GM12878 (cell line): ENCODE data around the gene IFITM1. TPM values are rescaled to one million over a fixed set of nuclear protein-coding genes. Genes with fewer than 3 reads are reported as not detected.

Experiments used
- ATAC-seq: fragments of 200-7000 bp; cut with Tn5 transposase; 3 replicates; pipeline ENCODE4 v1.9.1; 2020; ENCODE audit warnings: mild to moderate bottlenecking, moderate library complexity
- BruUV-seq: library from RNA; stranded (reverse); fragments of 400-500 nt; replicated peaks from 2 replicates; lab custom pipeline; 2021; lab: Mats Ljungman, UMichigan
- CTCF ChIA-PET: fragments of 300-600 bp; sonication (Branson Sonifier 250); formaldehyde crosslinking; extraction: SDS; loops from one replicate; lab custom pipeline; 2021; ENCODE audit warnings: inconsistent platforms; lab: Yijun Ruan, JAX
- POLR2A ChIA-PET: fragments of 350-600 bp; formaldehyde crosslinking; extraction: SDS; loops from one replicate; lab custom pipeline; 2021; ENCODE audit warnings: inconsistent platforms; lab: Charles Lee
- RAD21 ChIA-PET: fragments of 300-600 bp; sonication (Branson Sonifier 250); formaldehyde crosslinking; loops from one replicate; lab custom pipeline; 2023; ENCODE audit warnings: antibody characterized with exemption; ENCODE audit not compliant: unreplicated experiment; lab: Charles Lee
- SMC1A ChIA-PET: fragments of 300-600 bp; sonication (Branson Sonifier 250); formaldehyde crosslinking; loops from one replicate; lab custom pipeline; 2023; ENCODE audit not compliant: unreplicated experiment, uncharacterized antibody; lab: Charles Lee
- DNase-seq: peaks from one replicate; pipeline ENCODE4 v3.0.0-alpha.2; 2011; ENCODE audit warnings: low read depth, low spot score
- FAIRE-seq: peaks from 3 replicates; lab custom pipeline; 2011; peaks lifted over from hg19 to GRCh38; lab: Jason Lieb, UNC
- H2AFZ ChIP-seq: 2 replicates; pipeline ENCODE4 v1.6.0; 2011; ENCODE audit warnings: low read depth, low read length, control low read depth; ENCODE audit not compliant: control insufficient read depth
- H3K27ac ChIP-seq: 2 replicates; pipeline ENCODE4 v1.5.1; 2011; ENCODE audit warnings: control low read depth; ENCODE audit not compliant: control insufficient read depth, insufficient read depth
- H3K27me3 ChIP-seq, 2 experiments: replicated peaks in 1 of 2; 2 replicates each; pipeline versions ENCODE4 v1.6.0 to v1.6.1; 2011; ENCODE audit warnings: low read length in 1 of 2; ENCODE audit not compliant: control insufficient read depth in 2 of 2, insufficient read depth in 2 of 2
- H3K36me3 ChIP-seq, 2 experiments: 2 replicates each; pipeline ENCODE4 v1.5.1; 2011; ENCODE audit warnings: low read length in 1 of 2; ENCODE audit not compliant: control insufficient read depth in 2 of 2, insufficient read depth in 2 of 2
- H3K4me1 ChIP-seq: 2 replicates; pipeline ENCODE4 v1.6.1; 2011; ENCODE audit warnings: mild to moderate bottlenecking, low read length, moderate library complexity, mixed read lengths; ENCODE audit not compliant: control insufficient read depth, insufficient read depth
- H3K4me2 ChIP-seq: 2 replicates; pipeline ENCODE4 v1.6.0; 2011; ENCODE audit warnings: control low read depth; ENCODE audit not compliant: control insufficient read depth, insufficient read depth
- H3K4me3 ChIP-seq: fragments of 200-600 bp; sonication (generic); 2 replicates; pipeline ENCODE4 v1.5.1; 2016
- H3K79me2 ChIP-seq: 2 replicates; pipeline ENCODE4 v1.6.0; 2011; ENCODE audit warnings: low read length; ENCODE audit not compliant: control insufficient read depth, insufficient read depth
- H3K9ac ChIP-seq: 2 replicates; pipeline ENCODE4 v1.8.0; 2011; ENCODE audit warnings: low read length, control low read depth, mixed read lengths; ENCODE audit not compliant: control insufficient read depth, insufficient read depth
- H3K9me3 ChIP-seq: replicated peaks from 3 replicates; pipeline ENCODE4 v1.5.1; 2011; ENCODE audit warnings: mild to moderate bottlenecking, low read length; ENCODE audit not compliant: control insufficient read depth, insufficient read depth
- H4K20me1 ChIP-seq: 2 replicates; pipeline ENCODE4 v1.6.0; 2011; ENCODE audit not compliant: control insufficient read depth, insufficient read depth
- BRCA1 ChIP-seq: IDR thresholded peaks from 2 replicates; pipeline ENCODE4 v1.6.1; 2011; ENCODE audit warnings: low read depth, low read length, improper control_type of control experiment
- CREB1 ChIP-seq: IDR thresholded peaks from 2 replicates; pipeline ENCODE4 v1.6.1; 2012; ENCODE audit warnings: low read depth, mild to moderate bottlenecking, inconsistent platforms
- DPF2 ChIP-seq: fragments of 450-650 bp; IDR thresholded peaks from 2 replicates; pipeline ENCODE4 v1.6.1; 2017; ENCODE audit warnings: mild to moderate bottlenecking
- EGR1 ChIP-seq, 2 experiments: IDR thresholded peaks; 1 replicate in 1 of 2; 2 replicates in 1 of 2; pipeline ENCODE4 v1.6.1; 2011 to 2012; ENCODE audit warnings: low read depth in 2 of 2, low read length in 2 of 2, borderline replicate concordance in 1 of 2, mild to moderate bottlenecking in 1 of 2, moderate library complexity in 1 of 2
- FOS ChIP-seq: IDR thresholded peaks from 3 replicates; pipeline ENCODE4 v1.6.1; 2011; ENCODE audit warnings: borderline replicate concordance; ENCODE audit not compliant: insufficient read length; ENCODE audit errors: extremely low read depth
- GATAD2B ChIP-seq: fragments of 450-650 bp; conservative IDR thresholded peaks from 2 replicates; pipeline ENCODE4 v1.6.1; 2017; ENCODE audit warnings: low read depth, mild to moderate bottlenecking, moderate library complexity
- IKZF1 ChIP-seq: fragments of 450-650 bp; conservative IDR thresholded peaks from 2 replicates; pipeline ENCODE4 v1.6.1; 2017; ENCODE audit warnings: antibody characterized with exemption, mild to moderate bottlenecking
- IKZF2 ChIP-seq, 2 experiments: fragments of 450-650 bp; IDR thresholded peaks; 2 replicates each; pipeline ENCODE4 v1.6.1; 2017; ENCODE audit warnings: mild to moderate bottlenecking in 2 of 2, moderate library complexity in 2 of 2
- KLF5 ChIP-seq: fragments of 450-650 bp; IDR thresholded peaks from 2 replicates; pipeline ENCODE4 v1.6.1; 2014; ENCODE audit warnings: mild to moderate bottlenecking; ENCODE audit not compliant: partially characterized antibody
- LARP7 ChIP-seq: fragments of 450-650 bp; IDR thresholded peaks from 2 replicates; pipeline ENCODE4 v1.6.1; 2017; ENCODE audit warnings: mild to moderate bottlenecking
- MTA3 ChIP-seq: IDR thresholded peaks from 2 replicates; pipeline ENCODE4 v1.6.1; 2012; ENCODE audit warnings: low read length, inconsistent platforms, borderline replicate concordance
- NFIC ChIP-seq: IDR thresholded peaks from 2 replicates; pipeline ENCODE4 v1.6.1; 2012; ENCODE audit warnings: low read depth, mild to moderate bottlenecking, inconsistent platforms, low read length, moderate library complexity
- POLR2AphosphoS5 ChIP-seq: IDR thresholded peaks from 2 replicates; pipeline ENCODE4 v1.6.1; 2011; ENCODE audit warnings: mild to moderate bottlenecking, low read length, inconsistent platforms
- RB1 ChIP-seq: fragments of 450-650 bp; formaldehyde crosslinking; IDR thresholded peaks from 2 replicates; pipeline ENCODE4 v1.6.1; 2017; ENCODE audit warnings: mild to moderate bottlenecking, borderline replicate concordance
- RELB ChIP-seq: fragments of 450-650 bp; IDR thresholded peaks from 2 replicates; pipeline ENCODE4 v1.6.1; 2017; ENCODE audit warnings: low read depth, mild to moderate bottlenecking, moderate library complexity
- SMAD1 ChIP-seq: fragments of 450-650 bp; IDR thresholded peaks from 2 replicates; pipeline ENCODE4 v1.6.1; 2018; ENCODE audit warnings: mild to moderate bottlenecking, low read depth; ENCODE audit not compliant: partially characterized antibody
- SMAD5 ChIP-seq: IDR thresholded peaks from 2 replicates; pipeline ENCODE4 v1.6.1; 2016; ENCODE audit warnings: antibody characterized with exemption, low read depth
- SRF ChIP-seq, 2 experiments: IDR thresholded peaks; 2 replicates each; pipeline ENCODE4 v1.6.1; 2011; ENCODE audit warnings: low read depth in 2 of 2, low read length in 2 of 2, mild to moderate bottlenecking in 1 of 2, moderate library complexity in 1 of 2
- ZNF217 ChIP-seq: fragments of 450-650 bp; IDR thresholded peaks from 2 replicates; pipeline ENCODE4 v1.6.1; 2017; ENCODE audit warnings: antibody characterized with exemption, mild to moderate bottlenecking
- ZNF274 ChIP-seq: IDR thresholded peaks from one replicate; pipeline ENCODE4 v1.8.0; 2011; ENCODE audit not compliant: insufficient read length, insufficient read depth
- ZZZ3 ChIP-seq: IDR thresholded peaks from 2 replicates; pipeline ENCODE4 v1.6.1; 2011; ENCODE audit warnings: low read depth; ENCODE audit not compliant: control insufficient read depth, insufficient read length
- WGBS: methylation state at CpG from one replicate; pipeline ENCODE4 v1.1.6; 2016; ENCODE audit warnings: low lambda C conversion rate; ENCODE audit not compliant: insufficient replicate concordance, insufficient coverage; ENCODE audit errors: missing lambda C conversion rate; 5-methylcytosine and 5-hydroxymethylcytosine counted together
- in situ Hi-C: fragments of 300-500 bp; cut with MboI; formaldehyde crosslinking; loops from 9 replicates; pipeline ENCODE4 v1.14.3; 2018; ENCODE audit warnings: mixed read lengths
- intact Hi-C: fragments of 100-400 bp; cut with micrococcal nuclease; formaldehyde crosslinking; loops from one replicate; pipeline ENCODE4 v1.14.2; 2022; ENCODE audit not compliant: unreplicated experiment
- polyA plus RNA-seq, 11 experiments: library from polyadenylated mRNA; depleted of rRNA in 4 of 11; unstranded in 6 of 11; stranded (reverse) in 5 of 11; fragments of >200 nt; fragmentation: Nextera tagmentation in 4 of 11; fragmentation: Illumina TruSeq in 1 of 11; extraction: Ambion mirVana in 4 of 11; extraction: Trizol in 1 of 11; gene quantifications; 1 replicate in 1 of 11; 2 replicates in 10 of 11; pipeline versions ENCODE4 v1.2.1 to v1.2.3, GENCODE V29; 2011 to 2016; ENCODE audit warnings: inconsistent platforms in 2 of 11, missing spikeins in 2 of 11, low read depth in 1 of 11
- total RNA-seq, 4 experiments: library from RNA; depleted of rRNA in 3 of 4; stranded (reverse); fragments of >200 nt in 3 of 4; fragmentation: Illumina TruSeq in 1 of 4; extraction: Trizol in 1 of 4; gene quantifications; 2 replicates each; pipeline versions ENCODE4 v1.2.1 to v1.2.3, GENCODE V29; 2013 to 2021
- TF ChIP-seq, protein P1 (sequence below): fragments of 150-350 bp; IDR thresholded peaks from 2 replicates; pipeline ENCODE4 v1.6.1; 2014; ENCODE audit warnings: mild to moderate bottlenecking, low read depth, low read length

Gene IFITM1
- total and polyA plus RNA-seq, 10 of the 15 experiments (the other 5 are each of a cell fraction or from before 2014, with no cell fraction given): 396 to 2,788 (median 607) TPM

- ChIA-PET SMC1A (interaction anchor here (0.6 kb wide), 1 partner anchor 17 kb away, joined by 3 read pairs; no protein-coding TSS in a partner anchor), POLR2A (interaction anchor here (0.6 to 3.5 kb wide), 5 partner anchors 21 to 82 kb away, joined by 3 to 10 read pairs (median 4); partner anchors contain the start of gene BET1L), RAD21 (interaction anchor here (1.0 to 1.4 kb wide), 3 partner anchors 20 to 67 kb away, joined by 3 to 4 read pairs (median 3); no protein-coding TSS in a partner anchor), CTCF (interaction anchor here (1.2 to 1.8 kb wide), 4 partner anchors 12 to 39 kb away, joined by 3 to 9 read pairs (median 6); no protein-coding TSS in a partner anchor)
- Histone ChIP-seq H3K36me3 (no peaks in the 10 kb centered on the region), H3K9ac (peak within 1 kb of the TSS; percentile 64), H3K4me3 (peak within 1 kb of the TSS; percentile 81), H3K27ac (no peak within 1 kb of the TSS), H3K27me3 (peaks cover 1 to 2% of the 10 kb centered on the region in 2 experiments; a peak in 3 of 4 replicates), H3K9me3 (no peaks in the 10 kb centered on the region), H3K4me2 (peak within 1 kb of the TSS; percentile 99), H3K79me2 (no peaks in the 10 kb centered on the region), H4K20me1 (no peaks in the 10 kb centered on the region), H2AFZ (peak within 1 kb of the TSS; percentile 55), H3K4me1 (peaks cover 8% of the 10 kb centered on the region; the same call in 1 of the 2 replicates)
- intact Hi-C loops: no loop called here
- BruUV-seq: no TSS peak
- FAIRE-seq: no peak
- WGBS: 4% methylated on average over 36 of the region's 112 CpGs
- no peak for DNase-seq
- in situ Hi-C loops: no loop called here
- ATAC-seq: peak; percentile 89
- TF ChIP-seq RELB (no peak), DPF2 (peak; percentile 51; the same call in 1 of the 2 replicates), POLR2AphosphoS5 (0 out of 2 replicates have a peak, but pooled peaks have one; percentile 31), GATAD2B (peak; percentile 46; the same call in 1 of the 2 replicates), BRCA1 (no peak), FOS (no peak), MTA3 (no peak), RB1 (peak; percentile 25; the same call in 1 of the 2 replicates), CREB1 (no peak), NFIC (no peak), ZNF274 (no peak), EGR1 (IDR thresholded peaks at IDR 0.05; ENCODE audit: borderline replicate concordance in 1 of 2, low read depth in 2 of 2, low read length in 2 of 2) (peak in 1 of 2 experiments; percentile 90; a peak in 2 of 3 replicates), SRF (IDR thresholded peaks at IDR 0.05; ENCODE audit: low read depth in 2 of 2, low read length in 2 of 2) (no peak), IKZF2 (IDR thresholded peaks at IDR 0.05) (peak; percentile 23 to 33; a peak in 1 of 4 replicates), SMAD5 (no peak), ZNF217 (0 out of 2 replicates have a peak, but pooled peaks have one; percentile 38), LARP7 (no peak), IKZF1 (peak; percentile 73), SMAD1 (no peak), ZZZ3 (no peak), KLF5 (no peak)
- TF ChIP-seq, protein P1, sequence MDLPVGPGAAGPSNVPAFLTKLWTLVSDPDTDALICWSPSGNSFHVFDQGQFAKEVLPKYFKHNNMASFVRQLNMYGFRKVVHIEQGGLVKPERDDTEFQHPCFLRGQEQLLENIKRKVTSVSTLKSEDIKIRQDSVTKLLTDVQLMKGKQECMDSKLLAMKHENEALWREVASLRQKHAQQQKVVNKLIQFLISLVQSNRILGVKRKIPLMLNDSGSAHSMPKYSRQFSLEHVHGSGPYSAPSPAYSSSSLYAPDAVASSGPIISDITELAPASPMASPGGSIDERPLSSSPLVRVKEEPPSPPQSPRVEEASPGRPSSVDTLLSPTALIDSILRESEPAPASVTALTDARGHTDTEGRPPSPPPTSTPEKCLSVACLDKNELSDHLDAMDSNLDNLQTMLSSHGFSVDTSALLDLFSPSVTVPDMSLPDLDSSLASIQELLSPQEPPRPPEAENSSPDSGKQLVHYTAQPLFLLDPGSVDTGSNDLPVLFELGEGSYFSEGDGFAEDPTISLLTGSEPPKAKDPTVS: no peak
Observed at GRCh38 chr11:288478-289397, 25.1 kb upstream of the IFITM1 start, which contains the start of gene PGGHG. Gene PGGHG, plus strand, starts transcription at chr11:289126. Its CDS starts 691 bp downstream, at chr11:289817.
